ENCODE results near the gene STX18. TPM values are rescaled to one million over a fixed set of nuclear protein-coding genes. Genes with fewer than 3 reads are reported as not detected.
A peak's percentile ranks its signal among the peaks of the same experiment; 100 is the strongest.

STX18 gene
- total and polyA plus RNA-seq, 2 donors (not counting 3 experiments of a cell fraction or from before 2014, with no cell fraction given) = 30.7 to 31.2 TPM

DNA sequence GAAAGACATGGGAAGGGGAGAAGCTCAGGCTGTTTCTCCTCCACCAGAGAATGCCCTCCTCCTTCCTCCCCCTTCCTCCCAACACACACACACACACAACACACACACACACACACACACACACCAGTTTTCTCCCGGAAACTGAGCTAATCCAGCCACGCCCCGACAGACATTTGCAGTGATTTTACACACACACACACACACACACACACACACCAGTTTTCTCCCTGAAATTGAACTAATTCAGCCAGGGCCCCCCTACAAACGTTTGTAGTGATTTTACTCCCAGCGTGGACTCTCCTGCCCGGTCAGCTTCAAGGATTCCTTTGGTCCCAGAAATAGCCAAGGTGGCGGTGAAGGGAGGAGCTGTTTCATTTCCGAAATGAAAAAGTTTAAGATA lies 32.9 kb upstream of the STX18 start:
- DNase-seq (ENCODE audit: low read depth, low spot score) = peak; percentile 77
- H3K9me3 ChIP-seq (replicated peaks; ENCODE audit: control insufficient read depth, insufficient read depth, low read length) = no peaks in the 10 kb centered on the region
- peak overlapping the region; percentile 63 for H3K4me2 ChIP-seq (ENCODE audit: insufficient read depth, low read length)
- H3K79me2 ChIP-seq (ENCODE audit: control insufficient read depth, insufficient read depth, low read length) = no peaks in the 10 kb centered on the region
- peaks cover 5% of the 10 kb centered on the region for H3K4me1 ChIP-seq (ENCODE audit: control insufficient read depth, extremely low read depth, insufficient read depth, low read length)
- no peaks in the 10 kb centered on the region for H3K9me1 ChIP-seq (replicated peaks; ENCODE audit: control insufficient read depth, extremely low read depth, insufficient read depth, low read length)
- POLR2A ChIA-PET = interaction anchor here (0.6 kb wide), 1 partner anchor 19 kb away, joined by 5 read pairs; no protein-coding TSS in a partner anchor
- H2AFZ ChIP-seq (ENCODE audit: low read depth, low read length) = peak overlapping the region; percentile 95
- H3K9ac ChIP-seq (replicated peaks; ENCODE audit: extremely low read depth, insufficient read depth, low read length) = peak overlapping the region; percentile 94
- H4K20me1 ChIP-seq (replicated peaks; ENCODE audit: control insufficient read depth, extremely low read depth, insufficient read depth, low read length) = no peaks in the 10 kb centered on the region
- no peak for FAIRE-seq
- peak overlapping the region; percentile 62 for H3K27ac ChIP-seq (ENCODE audit: insufficient read depth, low read depth, low read length)
- H3K36me3 ChIP-seq (ENCODE audit: control insufficient read depth in 2 of 2, extremely low read depth in 1 of 2, insufficient read depth in 2 of 2, low read length in 2 of 2) = no peaks in the 10 kb centered on the region
- BruUV-seq (replicated peaks) = TSS peak; percentile 84
- H3K27me3 ChIP-seq (ENCODE audit: control insufficient read depth in 2 of 2, insufficient read depth in 2 of 2, low read length in 2 of 2) = no peaks in the 10 kb centered on the region
- CTCF ChIA-PET = interaction anchor here (0.7 to 3.1 kb wide), 11 partner anchors 9 to 94 kb away, joined by 3 to 15 read pairs (median 4); partner anchors contain the start of gene STX18
- H3K4me3 ChIP-seq (replicated peaks in 1 of 3; ENCODE audit: insufficient read depth in 1 of 3, low read depth in 1 of 3, low read length in 3 of 3) = peak overlapping the region; percentile 39 to 63 (median 50)
- intact Hi-C loops (cut with micrococcal nuclease) (loop anchor here (1.0 to 10.0 kb wide), 4 partner anchors 32 to 280 kb away; partner anchors contain the start of genes MSX1 and STX18), dilution Hi-C loops (cut with MboI; ENCODE audit: extremely low pct_ligation_motif_present, low sequenced_read_pairs) (no loop called here)
- no peak for TF ChIP-seq MYC (IDR thresholded peaks at IDR 0.05; ENCODE audit: low read depth, low read length)
- no peak for TF ChIP-seq GATA2 (IDR thresholded peaks at IDR 0.05; ENCODE audit: insufficient read depth, insufficient read length, low read depth, low read length)
- peak; percentile 38 for TF ChIP-seq FOS (IDR thresholded peaks at IDR 0.05; ENCODE audit: borderline replicate concordance, insufficient read depth, low read length)
- TF ChIP-seq, protein P1, sequence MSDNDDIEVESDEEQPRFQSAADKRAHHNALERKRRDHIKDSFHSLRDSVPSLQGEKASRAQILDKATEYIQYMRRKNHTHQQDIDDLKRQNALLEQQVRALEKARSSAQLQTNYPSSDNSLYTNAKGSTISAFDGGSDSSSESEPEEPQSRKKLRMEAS (IDR thresholded peaks at IDR 0.05; ENCODE audit: insufficient read depth, insufficient read length) = no peak

DNA sequence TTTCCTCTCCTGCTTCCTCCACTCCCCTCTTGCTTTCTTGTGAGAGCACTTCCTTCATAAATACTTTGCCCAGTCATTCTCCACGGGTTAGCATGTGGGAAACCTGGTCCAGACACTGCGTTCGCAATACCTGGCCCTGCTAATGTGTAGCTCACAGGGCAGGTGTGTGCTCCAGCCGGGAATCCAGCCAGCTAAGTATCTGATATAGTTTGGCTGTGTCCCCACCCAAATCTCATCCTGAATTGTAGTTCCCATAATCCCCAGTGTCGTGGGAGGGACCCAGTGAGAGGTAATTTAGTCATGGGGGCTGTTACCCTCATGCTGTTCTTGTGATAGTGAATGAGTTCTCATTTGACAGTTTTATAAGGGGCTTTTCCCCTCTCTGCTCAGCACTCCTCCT lies 32.2 kb upstream of the STX18 start:
- TF ChIP-seq JUN (IDR thresholded peaks at IDR 0.05; ENCODE audit: borderline replicate concordance, insufficient read depth, insufficient read length, low read depth) (no peak), MYC (IDR thresholded peaks at IDR 0.05; ENCODE audit: low read depth, low read length) (no peak), GATA2 (IDR thresholded peaks at IDR 0.05; ENCODE audit: insufficient read depth, insufficient read length, low read depth, low read length) (no peak), POLR2AphosphoS5 (IDR thresholded peaks at IDR 0.05; ENCODE audit: insufficient read depth, low read depth, low read length) (no peak), EZH2 (IDR thresholded peaks at IDR 0.05; ENCODE audit: borderline replicate concordance, low read depth, low read length, severe bottlenecking) (no peak), POLR2A (IDR thresholded peaks at IDR 0.05; ENCODE audit: low read depth, low read length) (no peak), CTCF (IDR thresholded peaks at IDR 0.05; ENCODE audit: extremely low read depth in 1 of 2, insufficient read depth in 1 of 2, low read depth in 1 of 2, low read length in 2 of 2) (no peak), FOS (IDR thresholded peaks at IDR 0.05; ENCODE audit: borderline replicate concordance, insufficient read depth, low read length) (no peak)
- TF ChIP-seq, protein P1 (IDR thresholded peaks at IDR 0.05; ENCODE audit: insufficient read depth, insufficient read length) = no peak
- Histone ChIP-seq H3K9me1 (replicated peaks; ENCODE audit: control insufficient read depth, extremely low read depth, insufficient read depth, low read length) (no peaks in the 10 kb centered on the region), H3K36me3 (ENCODE audit: control insufficient read depth in 2 of 2, extremely low read depth in 1 of 2, insufficient read depth in 2 of 2, low read length in 2 of 2) (no peaks in the 10 kb centered on the region), H3K4me2 (ENCODE audit: insufficient read depth, low read length) (no peak overlapping the region), H3K27ac (ENCODE audit: insufficient read depth, low read depth, low read length) (no peak overlapping the region), H3K79me2 (ENCODE audit: control insufficient read depth, insufficient read depth, low read length) (no peaks in the 10 kb centered on the region), H4K20me1 (replicated peaks; ENCODE audit: control insufficient read depth, extremely low read depth, insufficient read depth, low read length) (no peaks in the 10 kb centered on the region), H3K4me1 (ENCODE audit: control insufficient read depth, extremely low read depth, insufficient read depth, low read length) (peaks cover 5% of the 10 kb centered on the region), H3K27me3 (ENCODE audit: control insufficient read depth in 2 of 2, insufficient read depth in 2 of 2, low read length in 2 of 2) (no peaks in the 10 kb centered on the region), H2AFZ (ENCODE audit: low read depth, low read length) (no peak overlapping the region), H3K4me3 (replicated peaks in 1 of 3; ENCODE audit: insufficient read depth in 1 of 3, low read depth in 1 of 3, low read length in 3 of 3) (no peak overlapping the region), H3K9me3 (replicated peaks; ENCODE audit: control insufficient read depth, insufficient read depth, low read length) (no peaks in the 10 kb centered on the region), H3K9ac (replicated peaks; ENCODE audit: extremely low read depth, insufficient read depth, low read length) (no peak overlapping the region)
- ChIA-PET CTCF (interaction anchor here (1.1 to 3.1 kb wide), 10 partner anchors 8 to 95 kb away, joined by 3 to 15 read pairs (median 4); partner anchors contain the start of gene STX18), POLR2A (interaction anchor here (0.6 kb wide), 1 partner anchor 19 kb away, joined by 5 read pairs; no protein-coding TSS in a partner anchor)
- DNase-seq (ENCODE audit: low read depth, low spot score) = no peak
- intact Hi-C loops (cut with micrococcal nuclease) = loop anchor here (10.0 kb wide), 1 partner anchor 281 kb away; the partner anchor contains the start of gene MSX1
- no peak for FAIRE-seq
- dilution Hi-C loops (cut with MboI; ENCODE audit: extremely low pct_ligation_motif_present, low sequenced_read_pairs) = no loop called here
- no TSS peak for BruUV-seq (replicated peaks)
